Left colon (tissue), 2 donors: Measurements from ENCODE around the gene DOCK8. TPM values are rescaled to one million over a fixed set of nuclear protein-coding genes. Genes with fewer than 3 reads are reported as not detected.

Experiments used
- ATAC-seq: fragments of 200-7000 bp; cut with Tn5 transposase; one replicate; pipeline ENCODE4 v1.9.1; 2020; ENCODE audit warnings: mild to moderate bottlenecking, moderate library complexity
- DNase-seq, 2 donors: peaks; one replicate each; pipeline ENCODE4 v3.0.0-alpha.2; 2020
- intact Hi-C, 2 donors: fragments of 100-400 bp; cut with DNase I in 1 of 2; cut with micrococcal nuclease in 1 of 2; formaldehyde crosslinking; loops; one replicate each; pipeline versions ENCODE4 v1.11.2 to v1.14.0; 2022; cut with DNase I, micrococcal nuclease
- total RNA-seq, 2 donors: library from RNA; stranded (reverse); fragmentation: NEBNext Ultra II Directional; extraction: Animal tissue kit (Norgen Biotek cat#: 25700); gene quantifications; one replicate each; pipeline ENCODE4 v1.2.1, GENCODE V29; 2021
- donor health status: DM: no; HTN: no; CAD: no.
- donor health status: DM: yes; HTN: yes; CAD: no.

Gene DOCK8
- total RNA-seq, 2 donors from 2014 or later, result 10.3 to 18.8 TPM

- ATAC-seq (no peak), DNase-seq (no peak)
- intact Hi-C loops, result no loop called here
These were observed 127.2 kb downstream of the DOCK8 start for GRCh38 chr9:341634-342421.

DNA sequence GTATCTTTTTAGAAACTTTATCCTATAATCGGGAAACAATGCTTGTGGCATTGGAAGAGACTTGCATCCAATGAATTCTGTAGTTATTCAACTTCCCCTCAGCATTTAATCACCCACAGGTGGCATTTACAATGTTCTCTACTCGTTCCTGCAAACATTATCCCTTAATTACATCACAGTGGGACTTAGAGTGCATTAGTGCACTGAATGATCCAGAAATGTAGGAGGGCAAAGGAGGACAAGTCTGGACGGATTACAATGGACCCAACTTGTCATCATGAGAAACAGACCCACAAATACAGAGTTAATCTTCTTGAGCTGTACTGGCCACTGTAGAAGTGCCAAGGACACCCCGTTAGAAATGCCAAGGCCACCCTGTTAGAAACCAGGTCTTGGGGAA lies 129.1 kb downstream of the DOCK8 start:
- DNase-seq (no peak), ATAC-seq (no peak)
- intact Hi-C loops, result no loop called here

DNA sequence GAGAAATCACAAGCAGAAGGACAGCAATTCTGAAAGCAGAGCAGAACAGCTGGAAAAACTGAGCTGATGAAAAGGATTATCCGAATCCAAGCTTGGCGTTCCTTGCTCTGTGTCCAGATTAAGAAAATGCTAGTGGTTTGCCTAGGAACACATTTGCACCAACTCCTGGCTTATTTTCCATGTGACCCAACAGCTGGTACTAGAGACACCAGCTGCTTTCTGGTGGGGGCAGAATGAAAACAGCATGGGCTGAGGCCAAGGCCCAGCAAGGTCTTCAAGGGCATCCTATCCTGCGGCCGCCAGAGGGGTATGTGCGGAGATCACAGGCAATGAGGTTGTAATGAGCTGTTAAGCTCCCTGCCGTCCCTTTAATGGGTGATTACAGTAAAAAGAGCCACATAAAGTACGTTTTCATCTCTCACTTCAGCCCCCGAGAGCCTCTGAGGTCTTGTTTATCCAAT lies 131.5 kb downstream of the DOCK8 start:
- ATAC-seq, result no peak
- intact Hi-C loops, result no loop called here

DNA sequence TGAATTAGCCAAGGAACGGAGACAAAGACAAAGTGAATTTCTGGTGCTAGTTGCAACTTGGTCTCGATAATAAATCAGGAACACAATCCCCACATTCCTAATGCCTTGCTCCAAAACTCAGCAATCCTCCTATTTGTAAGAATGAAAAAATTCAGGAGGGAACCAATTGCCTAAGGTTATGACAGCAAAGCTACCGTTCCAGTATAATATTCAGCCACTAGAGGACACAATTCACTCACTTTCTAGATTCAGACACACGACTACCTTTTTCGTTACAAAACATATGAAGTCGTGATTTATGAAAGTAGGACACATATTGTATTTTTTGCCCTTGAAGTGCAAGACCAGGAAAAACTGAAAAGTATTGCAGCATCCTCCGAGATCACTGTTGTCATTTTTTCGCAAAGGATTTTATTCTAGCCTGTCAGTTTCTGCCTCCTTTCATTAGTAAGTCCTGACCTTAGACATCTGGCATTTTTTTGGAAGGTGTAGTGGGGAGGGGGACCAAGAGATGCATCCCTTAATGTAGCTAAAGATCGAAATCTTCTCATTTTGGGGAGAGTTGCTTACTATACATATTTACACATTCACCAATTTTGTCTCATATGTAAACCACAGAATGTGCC lies 133.1 kb downstream of the DOCK8 start:
- intact Hi-C loops, result no loop called here
- ATAC-seq (peak; percentile 57), DNase-seq (no peak)

More for the DNA sequence above, 131.5 kb downstream of the DOCK8 start:
- DNase-seq, result no peak

- DNase-seq (no peak), ATAC-seq (no peak)
- intact Hi-C loops, result no loop called here
These were observed 135.7 kb downstream of the DOCK8 start for GRCh38 chr9:350384-350783.

- intact Hi-C loops, result no loop called here
- DNase-seq (no peak), ATAC-seq (no peak)
These were observed 137.3 kb downstream of the DOCK8 start for GRCh38 chr9:351916-352315.

- DNase-seq (no peak), ATAC-seq (no peak)
- intact Hi-C loops, result no loop called here
These were observed 138.4 kb downstream of the DOCK8 start for GRCh38 chr9:353077-353476.

DNA sequence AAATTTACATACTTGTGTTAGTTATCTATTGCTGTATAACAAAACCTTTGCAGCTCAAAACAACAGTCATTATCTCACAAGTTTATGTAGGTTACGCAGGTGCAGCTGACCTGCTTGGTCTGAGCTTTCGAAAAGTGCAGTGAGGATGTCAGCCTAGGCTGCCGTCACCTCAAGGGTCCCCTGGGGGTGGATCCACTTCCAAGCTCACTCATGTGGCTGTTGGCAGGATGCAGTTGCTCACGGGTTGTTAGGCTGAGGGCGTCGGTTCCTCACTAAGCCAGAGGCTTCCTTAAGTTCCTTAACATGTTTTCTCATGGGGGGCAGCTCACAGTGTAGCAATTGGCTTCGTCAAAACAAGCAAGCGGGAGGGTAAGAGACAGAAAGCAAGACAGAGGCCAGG lies 139.8 kb downstream of the DOCK8 start:
- intact Hi-C loops, result no loop called here
- ATAC-seq (no peak), DNase-seq (no peak)

- intact Hi-C loops, result no loop called here
- ATAC-seq (no peak), DNase-seq (no peak)
These were observed 142.9 kb downstream of the DOCK8 start for GRCh38 chr9:357560-357959.

GRCh38 chr9:362561-363273 lies 148.1 kb downstream of the DOCK8 start:
- intact Hi-C loops, result no loop called here
- ATAC-seq, result no peak
- DNase-seq, result no peak

GRCh38 chr9:363274-363612 lies 148.6 kb downstream of the DOCK8 start:
- ATAC-seq (no peak), DNase-seq (no peak)
- intact Hi-C loops, result no loop called here

- DNase-seq (no peak), ATAC-seq (no peak)
- intact Hi-C loops, result no loop called here
These were observed 150.8 kb downstream of the DOCK8 start for GRCh38 chr9:365436-365835.

DNA sequence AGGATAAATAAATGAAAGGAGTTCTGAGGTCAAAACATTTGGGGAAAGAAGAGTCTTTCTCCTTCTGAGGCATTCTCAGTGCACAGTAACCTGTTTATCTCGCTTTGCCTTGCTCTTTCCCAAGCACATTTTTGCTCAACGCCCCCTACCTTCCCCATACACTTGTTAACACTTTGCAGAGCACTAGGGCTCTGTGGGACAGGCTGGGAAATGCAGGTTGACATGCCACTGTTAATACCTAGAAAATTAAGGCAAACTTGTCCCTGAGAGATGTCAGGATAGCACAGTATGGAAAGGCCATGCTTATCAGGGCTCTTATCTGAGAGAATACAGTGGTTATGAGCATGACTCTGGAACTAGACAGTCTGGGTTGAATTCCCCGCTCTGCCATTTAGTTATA lies 152.0 kb downstream of the DOCK8 start:
- no peak for DNase-seq
- intact Hi-C loops, result no loop called here
- no peak for ATAC-seq

DNA sequence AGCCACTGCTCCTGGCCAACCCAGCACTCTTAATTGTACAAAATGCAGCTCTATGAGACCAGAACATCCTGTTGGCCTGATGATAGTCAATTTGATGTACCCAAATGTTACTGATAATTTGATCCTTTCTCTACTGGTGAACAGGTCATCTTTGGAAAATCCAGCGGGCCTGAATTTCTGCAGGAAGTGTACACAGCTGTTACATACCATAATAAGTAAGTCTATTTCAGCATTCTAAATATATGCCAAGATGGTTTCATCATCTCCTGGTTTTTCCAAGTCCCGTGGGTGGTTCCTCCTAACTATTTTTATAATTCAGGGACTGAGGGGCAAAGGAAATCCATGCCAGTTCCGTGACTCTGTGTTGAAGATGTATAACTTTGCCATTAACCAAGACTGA lies 155.4 kb downstream of the DOCK8 start:
- no peak for DNase-seq
- no peak for ATAC-seq
- intact Hi-C loops, result no loop called here

DNA sequence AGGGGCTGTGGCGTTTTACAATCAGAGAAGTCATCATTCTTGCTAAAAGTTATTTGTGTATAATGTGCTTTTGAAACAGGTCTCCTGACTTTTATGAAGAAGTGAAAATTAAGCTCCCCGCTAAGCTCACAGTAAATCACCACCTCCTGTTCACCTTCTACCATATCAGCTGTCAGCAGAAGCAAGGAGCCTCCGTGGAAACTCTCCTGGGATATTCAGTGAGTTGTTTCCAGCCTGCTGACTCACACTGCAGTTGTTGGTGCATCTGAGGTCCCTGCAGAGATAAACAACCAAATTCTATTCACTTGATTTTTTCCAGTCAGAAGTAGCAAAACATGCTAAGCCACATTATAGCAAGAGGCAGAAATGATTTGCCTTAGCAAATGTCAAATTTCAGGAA lies 156.7 kb downstream of the DOCK8 start:
- no peak for ATAC-seq
- no peak for DNase-seq
- intact Hi-C loops, result no loop called here

DNA sequence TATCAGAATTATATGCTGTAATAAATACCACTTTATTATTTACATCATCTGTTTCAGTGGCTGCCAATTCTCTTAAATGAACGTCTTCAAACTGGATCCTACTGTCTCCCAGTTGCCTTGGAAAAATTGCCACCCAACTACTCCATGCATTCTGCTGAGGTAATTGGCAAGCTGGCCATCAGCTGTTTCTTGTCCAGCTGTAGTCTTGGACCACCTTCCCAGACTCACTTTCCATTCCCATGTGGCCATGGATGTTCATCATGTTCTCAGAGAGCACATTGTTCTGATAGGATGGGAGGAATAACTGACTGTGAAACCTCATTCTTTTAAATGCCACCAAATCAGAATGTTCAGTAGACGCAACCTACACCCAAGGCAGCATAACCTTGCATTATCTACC lies 157.5 kb downstream of the DOCK8 start:
- no peak for DNase-seq
- intact Hi-C loops, result no loop called here
- ATAC-seq, result no peak

DNA sequence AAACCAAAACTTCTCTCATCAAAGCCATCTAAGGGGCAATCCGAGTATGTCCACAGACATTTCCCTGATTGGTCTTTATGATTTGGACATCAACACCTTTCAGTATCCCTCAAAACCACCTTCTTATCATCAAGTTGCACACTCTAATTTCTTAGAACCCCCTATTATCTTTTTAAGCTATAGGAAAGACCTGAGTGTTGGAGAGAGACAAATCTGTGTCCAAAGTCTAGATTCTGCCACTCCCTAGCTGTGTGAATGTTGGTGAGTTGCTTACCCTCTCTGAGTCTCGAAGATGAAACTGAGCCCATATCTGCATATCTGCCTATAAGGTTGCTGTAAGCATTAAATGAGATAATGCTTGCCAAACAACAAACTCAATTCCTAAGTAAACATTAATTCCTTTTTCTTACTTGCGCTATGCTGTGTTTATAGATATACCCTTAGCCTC lies 159.1 kb downstream of the DOCK8 start:
- ATAC-seq, result no peak
- DNase-seq, result no peak
- intact Hi-C loops, result no loop called here

- ATAC-seq (no peak), DNase-seq (no peak)
- intact Hi-C loops, result no loop called here
These were observed 160.1 kb downstream of the DOCK8 start for GRCh38 chr9:374736-375135.

- DNase-seq (no peak), ATAC-seq (peak; percentile 44)
- intact Hi-C loops, result no loop called here
These were observed 161.4 kb downstream of the DOCK8 start for GRCh38 chr9:376115-376514.

DNA sequence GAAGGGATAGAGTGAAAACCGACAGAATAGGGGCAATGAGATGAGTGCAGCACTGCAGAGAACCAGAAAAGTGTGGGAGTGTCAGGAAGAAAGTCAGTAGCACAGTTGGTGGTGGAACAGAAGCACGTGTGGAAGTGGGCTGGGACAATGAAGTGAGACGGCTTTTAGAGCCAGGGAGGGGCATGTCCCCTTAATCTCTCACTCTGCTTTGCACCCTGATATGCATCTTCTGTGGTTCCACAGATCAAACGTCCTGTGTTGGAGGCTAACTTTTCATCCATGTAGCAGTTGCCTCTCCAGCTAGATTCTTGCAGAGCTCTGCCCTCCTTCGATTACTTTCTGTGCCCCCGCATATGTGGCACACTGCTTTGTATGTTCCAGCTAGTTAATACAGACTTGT lies 163.6 kb downstream of the DOCK8 start:
- intact Hi-C loops, result no loop called here
- ATAC-seq (no peak), DNase-seq (no peak)
